HG03342 (cell line): ENCODE measurements around the gene DPH3.
A peak's percentile ranks its signal among the peaks of the same experiment; 100 is the strongest.

Source experiments
- ATAC-seq: cut with Tn5 transposase; IDR thresholded peaks from one replicate; pipeline ENCODE4 v1.9.1; 2021; ENCODE audit warnings: mild to moderate bottlenecking, moderate library complexity; ENCODE audit not compliant: unreplicated experiment

The DPH3 gene

GRCh38 chr3:16257309-16257708, 7.4 kb downstream of the DPH3 start:
- ATAC-seq = no peak

- ATAC-seq = no peak
Measured at GRCh38 chr3:16255726-16256125, 9.0 kb downstream of the DPH3 start.

- no peak for ATAC-seq
Measured at GRCh38 chr3:16255326-16255725, 9.4 kb downstream of the DPH3 start.

- no peak for ATAC-seq
Measured at GRCh38 chr3:16254916-16255315, 9.8 kb downstream of the DPH3 start.

GRCh38 chr3:16253601-16254000, 11.1 kb downstream of the DPH3 start:
- no peak for ATAC-seq

- ATAC-seq = peak; percentile 27
Measured at GRCh38 chr3:16252988-16253387, 11.8 kb downstream of the DPH3 start.

GRCh38 chr3:16252243-16252978, 12.3 kb downstream of the DPH3 start:
- peak; percentile 45 for ATAC-seq

- ATAC-seq = no peak
Measured at GRCh38 chr3:16251316-16252085, 13.2 kb downstream of the DPH3 start.

GRCh38 chr3:16249886-16250285, 14.9 kb downstream of the DPH3 start:
- ATAC-seq = no peak

- no peak for ATAC-seq
Measured at GRCh38 chr3:16249336-16249735, 15.4 kb downstream of the DPH3 start.

GRCh38 chr3:16248556-16248955, 16.2 kb downstream of the DPH3 start:
- no peak for ATAC-seq

- ATAC-seq = peak; percentile 82
Measured at GRCh38 chr3:16247282-16248061, 17.3 kb downstream of the DPH3 start.

GRCh38 chr3:16245609-16246008, 19.1 kb downstream of the DPH3 start:
- no peak for ATAC-seq

- ATAC-seq = no peak
Measured at GRCh38 chr3:16243706-16244490, 20.8 kb downstream of the DPH3 start.

- no peak for ATAC-seq
Measured at GRCh38 chr3:16242177-16242576, 22.6 kb downstream of the DPH3 start.

GRCh38 chr3:16241225-16241624, 23.5 kb downstream of the DPH3 start:
- no peak for ATAC-seq

GRCh38 chr3:16240229-16241023, 24.3 kb downstream of the DPH3 start:
- no peak for ATAC-seq

- no peak for ATAC-seq
Measured at GRCh38 chr3:16239780-16240179, 25.0 kb downstream of the DPH3 start.

GRCh38 chr3:16239086-16239770, 25.5 kb downstream of the DPH3 start:
- ATAC-seq = no peak
